ENCODE measurements around the gene MED26. TPM values are rescaled to one million over a fixed set of nuclear protein-coding genes. Genes with fewer than 3 reads are reported as not detected.

MED26 gene
- total and polyA plus RNA-seq, 2 of the 8 experiments (the other 6 are each of a cell fraction or from before 2014, with no cell fraction given), result 5.3 to 10.7 TPM

- Histone ChIP-seq H4K20me1 (replicated peaks in 1 of 2; ENCODE audit: control insufficient read depth in 1 of 2, insufficient read depth in 2 of 2, low read length in 2 of 2) (peaks cover 3 to 7% of the 10 kb centered on the region in 2 experiments), H3K4ac (replicated peaks; ENCODE audit: insufficient read length, low read depth, low read length) (no peak overlapping the region), H3K79me1 (ENCODE audit: low read depth, low read length) (peaks cover 3% of the 10 kb centered on the region; the same call in 1 of the 2 replicates), H3K79me2 (ENCODE audit: control insufficient read depth in 1 of 2, insufficient read depth in 2 of 2, low read length in 2 of 2) (peaks cover 0 to 39% of the 10 kb centered on the region in 2 experiments; a peak in 3 of 4 replicates), H3K9me3 (ENCODE audit: insufficient read depth in 2 of 2, low read depth in 1 of 2, low read length in 1 of 2) (no peaks in the 10 kb centered on the region), H4K5ac (ENCODE audit: insufficient read length, low read depth, low read length) (no peak overlapping the region), H2BK5ac (ENCODE audit: low read depth, low read length) (no peak overlapping the region), H2AFZ (ENCODE audit: low read length) (no peak overlapping the region), H3K4me1 (replicated peaks in 1 of 4; ENCODE audit: control insufficient read depth in 3 of 4, insufficient read depth in 4 of 4, low read length in 3 of 4) (no peaks in the 10 kb centered on the region), H3K56ac (replicated peaks; ENCODE audit: insufficient read length, low read depth, low read length) (no peak overlapping the region), H4K8ac (ENCODE audit: extremely low read depth, insufficient read depth, low read length) (no peak overlapping the region), H3K14ac (ENCODE audit: insufficient read length) (no peak overlapping the region), H3K4me2 (ENCODE audit: insufficient read depth in 1 of 2, low read depth in 2 of 2, low read length in 2 of 2) (no peak overlapping the region), H3K23ac (ENCODE audit: insufficient read length) (no peak overlapping the region), H3K4me3 (ENCODE audit: extremely low read depth in 1 of 4, insufficient read depth in 2 of 4, low read depth in 3 of 4, low read length in 4 of 4) (no peak overlapping the region), H2BK15ac (ENCODE audit: low read length) (no peak overlapping the region), H3K27me3 (replicated peaks in 1 of 4; ENCODE audit: control insufficient read depth in 3 of 4, extremely low read depth in 1 of 4, insufficient read depth in 3 of 4, low read length in 3 of 4) (no peaks in the 10 kb centered on the region), H2BK12ac (ENCODE audit: low read depth, low read length) (no peak overlapping the region), H2BK120ac (replicated peaks; ENCODE audit: low read depth, low read length) (no peak overlapping the region), H2AK5ac (ENCODE audit: low read depth, low read length) (no peak overlapping the region), H2BK20ac (ENCODE audit: low read length) (no peak overlapping the region), H3K36me3 (ENCODE audit: control insufficient read depth in 2 of 4, insufficient read depth in 4 of 4, low read length in 3 of 4) (peaks cover 6 to 26% (median 13%) of the 10 kb centered on the region in 4 experiments; a peak in 7 of 8 replicates), H4K91ac (replicated peaks; ENCODE audit: insufficient read length, low read length) (no peak overlapping the region), H3K9ac (replicated peaks in 1 of 4; ENCODE audit: extremely low read depth in 1 of 4, low read depth in 3 of 4, low read length in 3 of 4) (no peak overlapping the region), H3K27ac (ENCODE audit: low read depth, low read length) (no peak overlapping the region), H3K18ac (ENCODE audit: extremely low read depth, low read length) (no peak overlapping the region), H3K23me2 (ENCODE audit: low read depth, low read length) (no peaks in the 10 kb centered on the region)
- ChIA-PET POLR2A (ENCODE audit: partially characterized antibody) (interaction anchor here (1.0 to 4.7 kb wide), 7 partner anchors 8 to 37 kb away, joined by 3 to 27 read pairs (median 5); partner anchors contain the start of genes MED26, SMIM7 and TMEM38A), CTCF (ENCODE audit: partially characterized antibody) (interaction anchor here (0.6 to 1.3 kb wide), 4 partner anchors 8 to 389 kb away, joined by 3 to 4 read pairs (median 3); no protein-coding TSS in a partner anchor)
- DNase-seq (ENCODE audit: low read depth in 1 of 2, low spot score in 2 of 2) (no peak), FAIRE-seq (no peak)
- TF ChIP-seq KDM1A (IDR thresholded peaks at IDR 0.05; ENCODE audit: borderline replicate concordance, low read length) (no peak), SIN3A (conservative IDR thresholded peaks at IDR 0.05 in 1 of 2, IDR thresholded peaks at IDR 0.05 in 1 of 2; ENCODE audit: low read depth in 1 of 2, low read length in 2 of 2) (no peak), NRF1 (IDR thresholded peaks at IDR 0.05; ENCODE audit: low read depth, low read length) (no peak), CBX5 (IDR thresholded peaks at IDR 0.05; ENCODE audit: low read depth, low read length) (no peak), CBX8 (IDR thresholded peaks at IDR 0.05; ENCODE audit: borderline replicate concordance, low read depth, low read length) (no peak), HDAC6 (IDR thresholded peaks at IDR 0.05; ENCODE audit: low read depth, low read length) (no peak), SAP30 (IDR thresholded peaks at IDR 0.05; ENCODE audit: insufficient read depth, insufficient replicate concordance, low read length) (no peak), CREB1 (IDR thresholded peaks at IDR 0.05) (no peak), JUN (IDR thresholded peaks at IDR 0.05; ENCODE audit: low read depth, low read length) (no peak), ATF3 (IDR thresholded peaks at IDR 0.05; ENCODE audit: insufficient read depth, low read depth, low read length) (no peak), CEBPB (IDR thresholded peaks at IDR 0.05; ENCODE audit: low read depth, low read length) (no peak), EZH2 (IDR thresholded peaks at IDR 0.05; ENCODE audit: low read depth, low read length, severe bottlenecking) (no peak), NANOG (IDR thresholded peaks at IDR 0.05; ENCODE audit: insufficient read depth, low read depth, low read length, poor library complexity, severe bottlenecking) (no peak), SUZ12 (IDR thresholded peaks at IDR 0.05; ENCODE audit: low read length) (no peak)
These were observed 9.5 kb upstream of the MED26 start for GRCh38 chr19:16637535-16637934.

Measured in H1 (cell line).